WTC11 (cell line): ENCODE data around the gene OSBPL6.

ENCODE experiments used
- CREB1 ChIP-seq: sonication (generic); formaldehyde crosslinking; IDR thresholded peaks from 2 replicates; pipeline ENCODE4 v1.8.0; 2023; ENCODE audit warnings: mild to moderate bottlenecking, missing genetic modification reagents
- ETV6 ChIP-seq: sonication (generic); formaldehyde crosslinking; IDR thresholded peaks from 2 replicates; pipeline ENCODE4 v1.8.1; 2022; ENCODE audit warnings: mild to moderate bottlenecking, missing genetic modification reagents
- JUN ChIP-seq: sonication (generic); formaldehyde crosslinking; IDR thresholded peaks from 2 replicates; pipeline ENCODE4 v1.8.0; 2023; ENCODE audit warnings: mild to moderate bottlenecking, missing genetic modification reagents
- NFYB ChIP-seq: sonication (generic); formaldehyde crosslinking; conservative IDR thresholded peaks from 2 replicates; pipeline ENCODE4 v1.8.0; 2022; ENCODE audit warnings: low read depth, missing genetic modification reagents
- NR2C2 ChIP-seq: sonication (generic); formaldehyde crosslinking; IDR thresholded peaks from 2 replicates; pipeline ENCODE4 v1.8.0; 2022; ENCODE audit warnings: mild to moderate bottlenecking, missing genetic modification reagents
- SP1 ChIP-seq: sonication (generic); formaldehyde crosslinking; conservative IDR thresholded peaks from 2 replicates; pipeline ENCODE4 v1.8.1; 2022; ENCODE audit warnings: missing genetic modification reagents
- ZNF121 ChIP-seq: sonication (generic); formaldehyde crosslinking; IDR thresholded peaks from 2 replicates; pipeline ENCODE4 v1.8.0; 2023; ENCODE audit warnings: missing genetic modification reagents
- ZNF263 ChIP-seq: sonication (generic); formaldehyde crosslinking; IDR thresholded peaks from 2 replicates; pipeline ENCODE4 v1.8.1; 2022; ENCODE audit warnings: low read depth, mild to moderate bottlenecking, moderate library complexity, missing genetic modification reagents
- ZNF423 ChIP-seq: fragments of 250-450 bp; sonication (Bioruptor Pico); IDR thresholded peaks from 2 replicates; pipeline ENCODE4 v2.1.2; 2022; ENCODE audit warnings: mild to moderate bottlenecking, moderate library complexity
- ZNF671 ChIP-seq: fragments of 250-450 bp; sonication (Bioruptor Pico); IDR thresholded peaks from 2 replicates; pipeline ENCODE4 v1.8.0; 2021; ENCODE audit warnings: mild to moderate bottlenecking
- TF ChIP-seq, protein P1 (sequence below): sonication (generic); formaldehyde crosslinking; conservative IDR thresholded peaks from 2 replicates; pipeline ENCODE4 v1.8.1; 2023; ENCODE audit warnings: mild to moderate bottlenecking, low read depth, missing genetic modification reagents, moderate library complexity
- TF ChIP-seq, protein P2 (sequence below): fragments of 200-600 bp; IDR thresholded peaks from 2 replicates; pipeline ENCODE4 v1.8.0; 2022; ENCODE audit warnings: antibody characterized with exemption
- TF ChIP-seq, protein P3 (sequence below): sonication (generic); formaldehyde crosslinking; IDR thresholded peaks from 2 replicates; pipeline ENCODE4 v1.8.1; 2023; ENCODE audit warnings: mild to moderate bottlenecking, missing genetic modification reagents, moderate library complexity
- TF ChIP-seq, protein P4 (sequence below): sonication (generic); formaldehyde crosslinking; IDR thresholded peaks from 2 replicates; pipeline ENCODE4 v1.8.1; 2023; ENCODE audit warnings: mild to moderate bottlenecking, missing genetic modification reagents, borderline replicate concordance

DNA sequence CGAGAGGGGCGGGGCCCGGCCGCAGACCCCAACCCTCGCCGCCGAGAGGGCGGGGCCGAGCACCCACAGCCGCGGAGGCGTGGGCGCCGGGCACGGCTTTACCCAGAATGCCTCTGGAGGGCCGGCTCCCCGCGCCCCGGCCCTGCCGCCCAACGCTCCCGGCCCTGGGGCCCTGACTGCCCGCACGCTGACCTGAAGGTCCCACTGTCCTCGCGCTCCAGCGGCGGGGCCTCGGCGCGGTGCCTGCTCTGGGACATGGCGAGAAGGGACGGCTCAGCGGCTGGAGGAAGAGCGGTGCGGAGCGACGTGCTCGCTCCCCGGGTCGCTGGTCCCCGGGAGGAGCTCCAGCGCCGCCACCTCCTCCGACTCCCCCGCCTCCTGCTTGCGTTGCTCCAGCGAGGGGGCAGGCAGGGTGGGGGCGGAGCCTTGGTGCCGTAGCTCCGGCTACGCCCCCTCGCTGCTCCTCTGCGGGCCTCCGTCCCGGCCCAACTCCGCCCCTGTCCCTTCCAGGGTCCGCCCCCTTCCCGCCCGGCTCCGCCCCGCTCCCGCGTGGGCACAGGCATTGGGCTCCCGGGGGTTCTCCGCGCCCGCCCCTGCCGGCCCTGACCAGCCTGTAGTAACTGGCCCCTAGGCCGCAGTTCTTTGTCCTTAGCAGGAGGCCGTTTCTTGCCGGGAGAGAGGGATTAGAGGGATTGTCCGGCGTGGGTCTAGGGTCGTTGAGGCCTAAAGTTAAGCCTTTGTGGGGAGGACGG is 256.6 kb downstream of the OSBPL6 start, which contains the start of the genes PJVK and PRKRA:
- TF ChIP-seq ZNF263 (CRISPR knock-in tag) (peak; percentile 15; the same call in 1 of the 2 replicates), ETV6 (CRISPR knock-in tag) (peak; percentile 30; the same call in 1 of the 2 replicates), CREB1 (no peak; the same call in 1 of the 2 replicates), NR2C2 (CRISPR knock-in tag) (no peak), ZNF671 (peak; percentile 43; the same call in 1 of the 2 replicates), NFYB (no peak), ZNF423 (CRISPR knock-in tag) (no peak), SP1 (CRISPR knock-in tag) (no peak; the same call in 1 of the 2 replicates), ZNF121 (CRISPR knock-in tag) (no peak), JUN (no peak)
- TF ChIP-seq, protein P1, sequence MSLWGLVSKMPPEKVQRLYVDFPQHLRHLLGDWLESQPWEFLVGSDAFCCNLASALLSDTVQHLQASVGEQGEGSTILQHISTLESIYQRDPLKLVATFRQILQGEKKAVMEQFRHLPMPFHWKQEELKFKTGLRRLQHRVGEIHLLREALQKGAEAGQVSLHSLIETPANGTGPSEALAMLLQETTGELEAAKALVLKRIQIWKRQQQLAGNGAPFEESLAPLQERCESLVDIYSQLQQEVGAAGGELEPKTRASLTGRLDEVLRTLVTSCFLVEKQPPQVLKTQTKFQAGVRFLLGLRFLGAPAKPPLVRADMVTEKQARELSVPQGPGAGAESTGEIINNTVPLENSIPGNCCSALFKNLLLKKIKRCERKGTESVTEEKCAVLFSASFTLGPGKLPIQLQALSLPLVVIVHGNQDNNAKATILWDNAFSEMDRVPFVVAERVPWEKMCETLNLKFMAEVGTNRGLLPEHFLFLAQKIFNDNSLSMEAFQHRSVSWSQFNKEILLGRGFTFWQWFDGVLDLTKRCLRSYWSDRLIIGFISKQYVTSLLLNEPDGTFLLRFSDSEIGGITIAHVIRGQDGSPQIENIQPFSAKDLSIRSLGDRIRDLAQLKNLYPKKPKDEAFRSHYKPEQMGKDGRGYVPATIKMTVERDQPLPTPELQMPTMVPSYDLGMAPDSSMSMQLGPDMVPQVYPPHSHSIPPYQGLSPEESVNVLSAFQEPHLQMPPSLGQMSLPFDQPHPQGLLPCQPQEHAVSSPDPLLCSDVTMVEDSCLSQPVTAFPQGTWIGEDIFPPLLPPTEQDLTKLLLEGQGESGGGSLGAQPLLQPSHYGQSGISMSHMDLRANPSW, result no peak
- TF ChIP-seq, protein P2, sequence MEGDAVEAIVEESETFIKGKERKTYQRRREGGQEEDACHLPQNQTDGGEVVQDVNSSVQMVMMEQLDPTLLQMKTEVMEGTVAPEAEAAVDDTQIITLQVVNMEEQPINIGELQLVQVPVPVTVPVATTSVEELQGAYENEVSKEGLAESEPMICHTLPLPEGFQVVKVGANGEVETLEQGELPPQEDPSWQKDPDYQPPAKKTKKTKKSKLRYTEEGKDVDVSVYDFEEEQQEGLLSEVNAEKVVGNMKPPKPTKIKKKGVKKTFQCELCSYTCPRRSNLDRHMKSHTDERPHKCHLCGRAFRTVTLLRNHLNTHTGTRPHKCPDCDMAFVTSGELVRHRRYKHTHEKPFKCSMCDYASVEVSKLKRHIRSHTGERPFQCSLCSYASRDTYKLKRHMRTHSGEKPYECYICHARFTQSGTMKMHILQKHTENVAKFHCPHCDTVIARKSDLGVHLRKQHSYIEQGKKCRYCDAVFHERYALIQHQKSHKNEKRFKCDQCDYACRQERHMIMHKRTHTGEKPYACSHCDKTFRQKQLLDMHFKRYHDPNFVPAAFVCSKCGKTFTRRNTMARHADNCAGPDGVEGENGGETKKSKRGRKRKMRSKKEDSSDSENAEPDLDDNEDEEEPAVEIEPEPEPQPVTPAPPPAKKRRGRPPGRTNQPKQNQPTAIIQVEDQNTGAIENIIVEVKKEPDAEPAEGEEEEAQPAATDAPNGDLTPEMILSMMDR, result no peak
- TF ChIP-seq, protein P3, sequence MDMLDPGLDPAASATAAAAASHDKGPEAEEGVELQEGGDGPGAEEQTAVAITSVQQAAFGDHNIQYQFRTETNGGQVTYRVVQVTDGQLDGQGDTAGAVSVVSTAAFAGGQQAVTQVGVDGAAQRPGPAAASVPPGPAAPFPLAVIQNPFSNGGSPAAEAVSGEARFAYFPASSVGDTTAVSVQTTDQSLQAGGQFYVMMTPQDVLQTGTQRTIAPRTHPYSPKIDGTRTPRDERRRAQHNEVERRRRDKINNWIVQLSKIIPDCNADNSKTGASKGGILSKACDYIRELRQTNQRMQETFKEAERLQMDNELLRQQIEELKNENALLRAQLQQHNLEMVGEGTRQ (CRISPR knock-in tag), result no peak; the same call in 1 of the 2 replicates
- TF ChIP-seq, protein P4, sequence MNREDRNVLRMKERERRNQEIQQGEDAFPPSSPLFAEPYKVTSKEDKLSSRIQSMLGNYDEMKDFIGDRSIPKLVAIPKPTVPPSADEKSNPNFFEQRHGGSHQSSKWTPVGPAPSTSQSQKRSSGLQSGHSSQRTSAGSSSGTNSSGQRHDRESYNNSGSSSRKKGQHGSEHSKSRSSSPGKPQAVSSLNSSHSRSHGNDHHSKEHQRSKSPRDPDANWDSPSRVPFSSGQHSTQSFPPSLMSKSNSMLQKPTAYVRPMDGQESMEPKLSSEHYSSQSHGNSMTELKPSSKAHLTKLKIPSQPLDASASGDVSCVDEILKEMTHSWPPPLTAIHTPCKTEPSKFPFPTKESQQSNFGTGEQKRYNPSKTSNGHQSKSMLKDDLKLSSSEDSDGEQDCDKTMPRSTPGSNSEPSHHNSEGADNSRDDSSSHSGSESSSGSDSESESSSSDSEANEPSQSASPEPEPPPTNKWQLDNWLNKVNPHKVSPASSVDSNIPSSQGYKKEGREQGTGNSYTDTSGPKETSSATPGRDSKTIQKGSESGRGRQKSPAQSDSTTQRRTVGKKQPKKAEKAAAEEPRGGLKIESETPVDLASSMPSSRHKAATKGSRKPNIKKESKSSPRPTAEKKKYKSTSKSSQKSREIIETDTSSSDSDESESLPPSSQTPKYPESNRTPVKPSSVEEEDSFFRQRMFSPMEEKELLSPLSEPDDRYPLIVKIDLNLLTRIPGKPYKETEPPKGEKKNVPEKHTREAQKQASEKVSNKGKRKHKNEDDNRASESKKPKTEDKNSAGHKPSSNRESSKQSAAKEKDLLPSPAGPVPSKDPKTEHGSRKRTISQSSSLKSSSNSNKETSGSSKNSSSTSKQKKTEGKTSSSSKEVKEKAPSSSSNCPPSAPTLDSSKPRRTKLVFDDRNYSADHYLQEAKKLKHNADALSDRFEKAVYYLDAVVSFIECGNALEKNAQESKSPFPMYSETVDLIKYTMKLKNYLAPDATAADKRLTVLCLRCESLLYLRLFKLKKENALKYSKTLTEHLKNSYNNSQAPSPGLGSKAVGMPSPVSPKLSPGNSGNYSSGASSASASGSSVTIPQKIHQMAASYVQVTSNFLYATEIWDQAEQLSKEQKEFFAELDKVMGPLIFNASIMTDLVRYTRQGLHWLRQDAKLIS (CRISPR knock-in tag), result peak; percentile 80; the same call in 1 of the 2 replicates
